ENCODE measurements around the gene MBL2.
A peak's percentile ranks its signal among the peaks of the same experiment; 100 is the strongest.

GRCh38 chr10:52768001-52768532, 4.5 kb downstream of the MBL2 start:
- TF ChIP-seq GABPB1 (CRISPR knock-in tag; IDR thresholded peaks at IDR 0.05), result peak; percentile 62; the same call in 1 of the 2 replicates
- no peak for TF ChIP-seq ZNF138 (CRISPR knock-in tag; conservative IDR thresholded peaks at IDR 0.05)
- TF ChIP-seq IRF2 (CRISPR knock-in tag; IDR thresholded peaks at IDR 0.05; ENCODE audit: borderline replicate concordance, low read depth), result no peak
- no peak for TF ChIP-seq CTCF (IDR thresholded peaks at IDR 0.05)
- TF ChIP-seq, protein P1, sequence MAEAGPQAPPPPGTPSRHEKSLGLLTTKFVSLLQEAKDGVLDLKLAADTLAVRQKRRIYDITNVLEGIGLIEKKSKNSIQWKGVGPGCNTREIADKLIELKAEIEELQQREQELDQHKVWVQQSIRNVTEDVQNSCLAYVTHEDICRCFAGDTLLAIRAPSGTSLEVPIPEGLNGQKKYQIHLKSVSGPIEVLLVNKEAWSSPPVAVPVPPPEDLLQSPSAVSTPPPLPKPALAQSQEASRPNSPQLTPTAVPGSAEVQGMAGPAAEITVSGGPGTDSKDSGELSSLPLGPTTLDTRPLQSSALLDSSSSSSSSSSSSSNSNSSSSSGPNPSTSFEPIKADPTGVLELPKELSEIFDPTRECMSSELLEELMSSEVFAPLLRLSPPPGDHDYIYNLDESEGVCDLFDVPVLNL (CRISPR knock-in tag; IDR thresholded peaks at IDR 0.05; ENCODE audit: borderline replicate concordance, low read depth), result no peak
- TF ChIP-seq ZBTB43 (CRISPR knock-in tag; IDR thresholded peaks at IDR 0.05), result no peak
- no peak for TF ChIP-seq USF1 (CRISPR knock-in tag; IDR thresholded peaks at IDR 0.05)

Data from WTC11 (cell line).